DOHH2 (cell line): ENCODE results near the gene GPRC5A.

ENCODE experiments used
- EZH2phosphoT487 ChIP-seq: fragments of 200-600 bp; sonication (generic); IDR thresholded peaks from 2 replicates; pipeline ENCODE4 v1.6.1; 2017; ENCODE audit warnings: borderline replicate concordance, mild to moderate bottlenecking, antibody characterized with exemption, low read length, moderate library complexity, mixed read lengths
- TF ChIP-seq, protein P1 (sequence below): fragments of 200-600 bp; sonication (generic); IDR thresholded peaks from one replicate; pipeline ENCODE4 v1.5.1; 2014; ENCODE audit warnings: antibody characterized with exemption, mild to moderate bottlenecking, low read depth, low read length; ENCODE audit not compliant: poor library complexity, severe bottlenecking

DNA sequence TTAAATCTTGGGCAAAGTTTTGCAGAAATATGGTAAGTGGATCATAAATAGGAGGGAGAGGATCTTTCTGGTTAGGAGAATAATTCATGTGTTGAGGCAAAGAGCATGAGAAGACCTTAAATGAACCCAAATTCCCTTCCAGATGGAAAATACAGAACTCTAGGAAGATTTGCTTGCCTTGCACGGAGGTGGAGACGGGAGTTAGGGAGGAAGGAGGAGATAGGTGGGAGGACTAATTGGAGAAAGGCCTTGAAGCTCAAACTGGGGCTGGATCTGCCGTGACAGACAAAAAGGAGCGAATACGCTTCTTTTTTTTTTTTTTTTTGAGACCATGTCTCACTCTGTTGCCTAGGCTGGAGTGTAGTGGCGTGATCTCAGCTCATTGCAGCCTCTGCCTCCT, 5.9 kb downstream of the GPRC5A start:
- TF ChIP-seq, protein P1, sequence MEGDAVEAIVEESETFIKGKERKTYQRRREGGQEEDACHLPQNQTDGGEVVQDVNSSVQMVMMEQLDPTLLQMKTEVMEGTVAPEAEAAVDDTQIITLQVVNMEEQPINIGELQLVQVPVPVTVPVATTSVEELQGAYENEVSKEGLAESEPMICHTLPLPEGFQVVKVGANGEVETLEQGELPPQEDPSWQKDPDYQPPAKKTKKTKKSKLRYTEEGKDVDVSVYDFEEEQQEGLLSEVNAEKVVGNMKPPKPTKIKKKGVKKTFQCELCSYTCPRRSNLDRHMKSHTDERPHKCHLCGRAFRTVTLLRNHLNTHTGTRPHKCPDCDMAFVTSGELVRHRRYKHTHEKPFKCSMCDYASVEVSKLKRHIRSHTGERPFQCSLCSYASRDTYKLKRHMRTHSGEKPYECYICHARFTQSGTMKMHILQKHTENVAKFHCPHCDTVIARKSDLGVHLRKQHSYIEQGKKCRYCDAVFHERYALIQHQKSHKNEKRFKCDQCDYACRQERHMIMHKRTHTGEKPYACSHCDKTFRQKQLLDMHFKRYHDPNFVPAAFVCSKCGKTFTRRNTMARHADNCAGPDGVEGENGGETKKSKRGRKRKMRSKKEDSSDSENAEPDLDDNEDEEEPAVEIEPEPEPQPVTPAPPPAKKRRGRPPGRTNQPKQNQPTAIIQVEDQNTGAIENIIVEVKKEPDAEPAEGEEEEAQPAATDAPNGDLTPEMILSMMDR = no peak
- no peak for TF ChIP-seq EZH2phosphoT487
